GM23338 (cell line): ENCODE data around the gene CACTIN. TPM values are rescaled to one million over a fixed set of nuclear protein-coding genes. Genes with fewer than 3 reads are reported as not detected.

Experiments
- ATAC-seq: fragments of 200-7000 bp; cut with Tn5 transposase; 3 replicates; pipeline ENCODE4 v1.9.1; 2020
- DNase-seq: peaks from one replicate; pipeline ENCODE4 v3.0.0-alpha.2; 2015; ENCODE audit warnings: low spot score
- H2AFZ ChIP-seq: fragments of 200-600 bp; sonication (generic); 2 replicates; pipeline ENCODE4 v1.8.0; 2016; ENCODE audit warnings: antibody characterized with exemption, mild to moderate bottlenecking, moderate library complexity
- H3F3A ChIP-seq: fragments of 200-600 bp; sonication (generic); replicated peaks from 2 replicates; pipeline ENCODE4 v1.8.0; 2017; ENCODE audit warnings: antibody characterized with exemption, mixed run types, low read depth
- H3K27ac ChIP-seq: fragments of 200-600 bp; sonication (generic); 2 replicates; pipeline ENCODE4 v1.6.1; 2016; ENCODE audit warnings: low read depth
- H3K27me3 ChIP-seq: fragments of 200-600 bp; sonication (generic); 2 replicates; pipeline ENCODE4 v1.8.0; 2016; ENCODE audit warnings: mild to moderate bottlenecking, mixed run types, moderate library complexity; ENCODE audit not compliant: insufficient read depth
- H3K36me3 ChIP-seq: fragments of 200-600 bp; sonication (generic); 2 replicates; pipeline ENCODE4 v1.8.0; 2016; ENCODE audit warnings: mild to moderate bottlenecking; ENCODE audit not compliant: insufficient read depth
- H3K4me1 ChIP-seq: fragments of 200-600 bp; sonication (generic); 2 replicates; pipeline ENCODE4 v1.8.0; 2016; ENCODE audit warnings: mild to moderate bottlenecking, moderate library complexity; ENCODE audit not compliant: insufficient read depth
- H3K4me2 ChIP-seq: fragments of 200-600 bp; sonication (generic); 2 replicates; pipeline ENCODE4 v1.7.1; 2017; ENCODE audit warnings: mixed run types
- H3K4me3 ChIP-seq: fragments of 200-600 bp; sonication (generic); 2 replicates; pipeline ENCODE4 v1.6.1; 2016; ENCODE audit warnings: mixed run types
- H3K79me2 ChIP-seq: fragments of 200-600 bp; sonication (generic); replicated peaks from 2 replicates; pipeline ENCODE4 v1.8.0; 2017; ENCODE audit warnings: mild to moderate bottlenecking; ENCODE audit not compliant: insufficient read depth
- H3K9me2 ChIP-seq: fragments of 200-600 bp; sonication (generic); 2 replicates; pipeline ENCODE4 v1.8.0; 2017; ENCODE audit not compliant: insufficient read depth
- H4K20me1 ChIP-seq: fragments of 200-600 bp; sonication (generic); replicated peaks from 2 replicates; pipeline ENCODE4 v1.8.0; 2017; ENCODE audit warnings: mild to moderate bottlenecking; ENCODE audit not compliant: insufficient read depth
- H3K27ac Mint-ChIP-seq: 2 replicates; pipeline ENCODE4 v1.8.0; 2020; ENCODE audit warnings: inconsistent platforms, mild to moderate bottlenecking, moderate library complexity, mixed read lengths
- H3K27me3 Mint-ChIP-seq: 3 replicates; pipeline ENCODE4 v1.8.0; 2022; ENCODE audit warnings: low read depth, mild to moderate bottlenecking, moderate library complexity, mixed read lengths, inconsistent platforms; ENCODE audit not compliant: insufficient read depth, poor library complexity
- H3K36me3 Mint-ChIP-seq: 3 replicates; pipeline ENCODE4 v1.8.0; 2021; ENCODE audit warnings: low read depth, mild to moderate bottlenecking, inconsistent platforms, moderate library complexity, mixed read lengths
- H3K4me1 Mint-ChIP-seq: 3 replicates; pipeline ENCODE4 v1.8.0; 2020; ENCODE audit warnings: mild to moderate bottlenecking, inconsistent platforms, mixed read lengths
- H3K4me3 Mint-ChIP-seq: 3 replicates; pipeline ENCODE4 v1.8.0; 2021; ENCODE audit warnings: moderate library complexity, mild to moderate bottlenecking, inconsistent platforms, mixed read lengths
- H3K9me3 Mint-ChIP-seq: 3 replicates; pipeline ENCODE4 v1.8.0; 2020; ENCODE audit warnings: moderate library complexity, mild to moderate bottlenecking, inconsistent platforms, mixed read lengths
- CREB1 ChIP-seq: fragments of 250-450 bp; sonication (Bioruptor Pico); IDR thresholded peaks from 2 replicates; pipeline ENCODE4 v1.5.0; 2020; ENCODE audit warnings: low read depth, mild to moderate bottlenecking, moderate library complexity
- CTCF ChIP-seq, 2 experiments: fragments of 200-600 bp in 1 of 2; sonication (generic) in 1 of 2; conservative IDR thresholded peaks; 2 replicates each; pipeline versions ENCODE4 v1.5.1 to v1.6.1; 2016 to 2017; ENCODE audit warnings: antibody characterized with exemption in 2 of 2, low read depth in 2 of 2, mild to moderate bottlenecking in 2 of 2, moderate library complexity in 1 of 2
- REST ChIP-seq: IDR thresholded peaks from one replicate; pipeline ENCODE4 v1.6.1; 2018; ENCODE audit warnings: antibody characterized with exemption; ENCODE audit not compliant: unreplicated experiment
- ZNF114 ChIP-seq: fragments of 250-450 bp; sonication (Bioruptor Pico); IDR thresholded peaks from 2 replicates; pipeline ENCODE4 v1.5.0; 2020; ENCODE audit warnings: mild to moderate bottlenecking, moderate library complexity
- ZNF462 ChIP-seq: fragments of 250-450 bp; sonication (Bioruptor Pico); IDR thresholded peaks from 2 replicates; pipeline ENCODE4 v1.5.0; 2020; ENCODE audit warnings: mild to moderate bottlenecking, moderate library complexity
- polyA plus RNA-seq: library from polyadenylated mRNA; unstranded; fragments of >200 nt; fragmentation: Nextera tagmentation; extraction: Ambion mirVana; gene quantifications from 2 replicates; pipeline ENCODE4 v1.2.1, GENCODE V29; 2016
- total RNA-seq: library from RNA; depleted of rRNA; stranded (reverse); fragments of >200 nt; shearing (Covaris generic); gene quantifications from 2 replicates; pipeline ENCODE4 v1.2.3, GENCODE V29; 2014

CACTIN gene
- total and polyA plus RNA-seq, 2 experiments from 2014 or later, result 14.3 to 47.4 TPM

- no peak for TF ChIP-seq REST
- no peak for TF ChIP-seq CREB1
These were observed 39.8 kb downstream of the CACTIN start (continued) for GRCh38 chr19:3586707-3587346.

- Histone ChIP-seq H4K20me1 (no peaks in the 10 kb centered on the region), H3K27me3 (peaks cover 48% of the 10 kb centered on the region), H3K79me2 (no peaks in the 10 kb centered on the region), H3K27ac (no peak overlapping the region), H3K9me2 (no peaks in the 10 kb centered on the region), H3K4me1 (no peaks in the 10 kb centered on the region), H3K4me2 (peak overlapping the region; percentile 80), H2AFZ (peak overlapping the region; percentile 95), H3K36me3 (no peaks in the 10 kb centered on the region), H3K4me3 (peak overlapping the region; percentile 61), H3F3A (peaks cover 6% of the 10 kb centered on the region; the same call in 1 of the 2 replicates)
- TF ChIP-seq ZNF462 (CRISPR knock-in tag), result no peak
- no peak for TF ChIP-seq ZNF114
- peak; percentile 73 to 83 for TF ChIP-seq CTCF (conservative IDR thresholded peaks at IDR 0.05; ENCODE audit: low read depth in 2 of 2)
- peak; percentile 88 for ATAC-seq
- Mint-ChIP-seq H3K36me3 (peaks cover 3% of the 10 kb centered on the region; the same call in 1 of the 3 replicates), H3K27me3 (peaks cover 15% of the 10 kb centered on the region), H3K4me3 (peak overlapping the region; percentile 47), H3K4me1 (no peaks in the 10 kb centered on the region), H3K27ac (no peak overlapping the region), H3K9me3 (peaks cover 11% of the 10 kb centered on the region)
- peak; percentile 87 for DNase-seq
These were observed 40.4 kb downstream of the CACTIN start for GRCh38 chr19:3586127-3586626.
